H1 (cell line): ENCODE measurements around the gene DCDC2. TPM values are rescaled to one million over a fixed set of nuclear protein-coding genes. Genes with fewer than 3 reads are reported as not detected.

Experiments
- EZH2 ChIP-seq: fragments of 200-600 bp; sonication (generic); IDR thresholded peaks from 2 replicates; pipeline ENCODE4 v1.7.1; 2012; ENCODE audit warnings: low read depth, mild to moderate bottlenecking, moderate library complexity, low read length, inconsistent platforms; ENCODE audit not compliant: severe bottlenecking
- FOSL1 ChIP-seq: IDR thresholded peaks from 2 replicates; pipeline ENCODE4 v1.6.1; 2011; ENCODE audit warnings: mild to moderate bottlenecking, low read depth, low read length, moderate library complexity; ENCODE audit not compliant: insufficient read depth
- POU5F1 ChIP-seq: IDR thresholded peaks from 2 replicates; pipeline ENCODE4 v1.6.1; 2011; ENCODE audit warnings: low read depth, mild to moderate bottlenecking, low read length, moderate library complexity
- RFX5 ChIP-seq: IDR thresholded peaks from 2 replicates; pipeline ENCODE4 v1.6.1; 2011; ENCODE audit warnings: low read depth, low read length, improper control_type of control experiment, borderline replicate concordance
- SIN3A ChIP-seq, 2 experiments: IDR thresholded peaks in 1 of 2; conservative IDR thresholded peaks in 1 of 2; 2 replicates each; pipeline ENCODE4 v1.6.1; 2011 to 2012; ENCODE audit warnings: low read length in 2 of 2, improper control_type of control experiment in 1 of 2, low read depth in 1 of 2, mild to moderate bottlenecking in 1 of 2
- polyA plus RNA-seq, 7 experiments: library from polyadenylated mRNA; depleted of rRNA in 3 of 7; stranded (reverse) in 5 of 7; unstranded in 2 of 7; fragments of >200 nt in 5 of 7; fragments of 200-250 nt in 2 of 7; gene quantifications; 1 replicate in 5 of 7; 2 replicates in 1 of 7; 4 replicates in 1 of 7; pipeline versions ENCODE4 v1.2.1 to v1.2.3, GENCODE V29; 2011 to 2013; ENCODE audit warnings: missing spikeins in 2 of 7, mixed read lengths in 2 of 7
- total RNA-seq: library from RNA; stranded (reverse); fragmentation: NEBNext Ultra II Directional; extraction: Animal tissue kit (Norgen Biotek cat#: 25700); gene quantifications from 2 replicates; pipeline ENCODE4 v1.2.1, GENCODE V29; 2021

The DCDC2 gene
- total and polyA plus RNA-seq, 2 of the 8 experiments (the other 6 are each of a cell fraction or from before 2014, with no cell fraction given): 0.03 to 0.15 TPM

- TF ChIP-seq FOSL1 (no peak), EZH2 (no peak), RFX5 (no peak), POU5F1 (no peak), SIN3A (conservative IDR thresholded peaks at IDR 0.05 in 1 of 2, IDR thresholded peaks at IDR 0.05 in 1 of 2; ENCODE audit: low read depth in 1 of 2, low read length in 2 of 2) (no peak)
Measured at GRCh38 chr6:24207413-24207812, 150.4 kb downstream of the DCDC2 start (continued).
